Immature natural killer cell (primary cell): ENCODE measurements around the gene MACF1. TPM values are rescaled to one million over a fixed set of nuclear protein-coding genes. Genes with fewer than 3 reads are reported as not detected.
A peak's percentile ranks its signal among the peaks of the same experiment; 100 is the strongest.
"Not testable (repeated sequence)": the region's sequence is repeated elsewhere in the genome, so short reads cannot be mapped to it uniquely, and the experiment has no call there.

Experiments
- DNase-seq, 3 donors: peaks; one replicate each; pipeline ENCODE4 v3.0.0; 2022; ENCODE audit warnings: mixed read lengths in 1 of 3
- H3K27ac Mint-ChIP-seq, 6 donors: one replicate each; pipeline ENCODE4 v1.8.0; 2020; ENCODE audit warnings: mixed read lengths in 6 of 6, mild to moderate bottlenecking in 5 of 6, inconsistent platforms in 4 of 6, moderate library complexity in 3 of 6
- H3K27me3 Mint-ChIP-seq, 3 donors: one replicate each; pipeline ENCODE4 v1.8.0; 2020 to 2021; ENCODE audit warnings: low read depth in 3 of 3, mild to moderate bottlenecking in 3 of 3, mixed read lengths in 3 of 3, moderate library complexity in 3 of 3, inconsistent platforms in 1 of 3
- H3K36me3 Mint-ChIP-seq, 3 donors: one replicate each; pipeline ENCODE4 v1.8.0; 2020; ENCODE audit warnings: mixed read lengths in 3 of 3, inconsistent platforms in 2 of 3, mild to moderate bottlenecking in 2 of 3
- H3K4me1 Mint-ChIP-seq, 2 donors: one replicate each; pipeline ENCODE4 v1.8.0; 2020; ENCODE audit warnings: inconsistent platforms in 2 of 2, mild to moderate bottlenecking in 2 of 2, mixed read lengths in 2 of 2, moderate library complexity in 1 of 2
- H3K4me3 Mint-ChIP-seq, 5 donors: one replicate each; pipeline ENCODE4 v1.8.0; 2020; ENCODE audit warnings: mild to moderate bottlenecking in 5 of 5, mixed read lengths in 5 of 5, inconsistent platforms in 3 of 5, moderate library complexity in 3 of 5
- H3K9me3 Mint-ChIP-seq, 6 donors: one replicate each; pipeline ENCODE4 v1.8.0; 2020; ENCODE audit warnings: mild to moderate bottlenecking in 6 of 6, mixed read lengths in 6 of 6, inconsistent platforms in 4 of 6, moderate library complexity in 3 of 6
- polyA plus RNA-seq, 3 donors: library from polyadenylated mRNA; unstranded; fragments of 300-500 nt; fragmentation: Illumina TruSeq; gene quantifications; one replicate each; pipeline ENCODE4 v1.2.3, GENCODE V29; 2021

MACF1 gene
- polyA plus RNA-seq, 3 donors from 2014 or later, result 12.7 to 152 (median 12.9) TPM

DNA sequence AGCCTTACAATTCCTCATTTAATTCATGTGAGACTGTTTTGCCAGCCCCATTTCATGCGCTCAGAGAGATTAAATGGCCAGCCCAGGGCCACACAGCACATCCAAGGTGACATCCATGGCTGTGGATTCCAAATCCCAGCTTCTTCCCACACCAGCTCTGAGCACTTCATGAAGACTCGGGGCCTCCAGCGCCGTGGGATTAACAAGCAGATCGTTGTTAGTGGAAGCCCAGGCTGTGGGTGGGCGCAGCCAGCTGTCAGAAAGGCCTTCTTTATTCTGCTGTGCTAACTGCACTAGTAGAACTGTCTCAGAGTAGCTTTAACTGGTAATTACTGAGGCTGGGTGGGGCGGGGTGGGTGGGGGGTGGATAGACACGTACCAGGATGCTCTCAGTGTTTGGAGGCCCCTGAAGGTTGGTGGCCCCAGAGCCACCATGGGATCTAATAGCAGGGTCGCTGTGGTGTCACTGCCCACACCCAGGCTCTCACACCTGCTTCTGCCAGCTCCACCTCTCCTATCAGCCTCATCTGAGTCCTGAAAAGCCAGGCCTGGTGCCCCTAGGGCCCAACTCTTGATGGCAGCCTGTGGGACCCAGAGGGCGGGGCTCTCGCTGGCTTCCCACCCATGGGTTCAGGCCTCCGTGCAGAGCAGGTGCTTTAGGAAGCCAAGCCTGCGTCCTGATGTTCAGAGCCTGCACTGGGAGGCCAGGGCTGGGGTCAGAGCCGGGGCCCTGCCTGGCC lies 290.3 kb downstream of the MACF1 start:
- Mint-ChIP-seq H3K4me3 (no peak overlapping the region), H3K9me3 (no peaks in the 10 kb centered on the region), H3K27me3 (peaks cover 14 to 19% (median 15%) of the 10 kb centered on the region in 3 donors), H3K27ac (no peak overlapping the region), H3K4me1 (peaks cover 0 to 15% of the 10 kb centered on the region in 2 donors), H3K36me3 (no peaks in the 10 kb centered on the region)
- no peak for DNase-seq

DNA sequence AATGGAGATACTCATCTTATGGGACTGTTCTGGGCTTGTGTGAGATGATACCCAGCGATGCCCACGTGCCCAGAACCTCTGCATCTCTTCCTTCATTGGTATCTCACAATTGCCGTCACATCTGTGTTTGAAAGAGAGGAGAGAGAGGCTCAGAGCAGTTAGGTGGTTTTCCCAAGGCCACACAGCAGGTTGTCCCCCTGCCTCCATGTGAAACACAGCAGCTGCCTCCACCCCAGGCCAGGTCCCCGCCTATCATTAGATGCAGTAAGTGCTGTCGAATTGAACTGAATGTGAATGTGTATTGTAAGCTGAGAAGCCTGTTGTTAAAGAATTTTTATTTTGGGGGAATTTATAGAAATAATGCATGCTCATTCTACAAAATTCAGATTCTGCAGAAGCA lies 292.0 kb downstream of the MACF1 start:
- Mint-ChIP-seq H3K27ac (peak overlapping the region in 1 of 6 donors; percentile 6), H3K27me3 (peaks cover 10 to 18% (median 14%) of the 10 kb centered on the region in 3 donors)
- not testable (repeated sequence) for DNase-seq, H3K36me3 Mint-ChIP-seq, H3K4me3 Mint-ChIP-seq, H3K4me1 Mint-ChIP-seq, H3K9me3 Mint-ChIP-seq

DNA sequence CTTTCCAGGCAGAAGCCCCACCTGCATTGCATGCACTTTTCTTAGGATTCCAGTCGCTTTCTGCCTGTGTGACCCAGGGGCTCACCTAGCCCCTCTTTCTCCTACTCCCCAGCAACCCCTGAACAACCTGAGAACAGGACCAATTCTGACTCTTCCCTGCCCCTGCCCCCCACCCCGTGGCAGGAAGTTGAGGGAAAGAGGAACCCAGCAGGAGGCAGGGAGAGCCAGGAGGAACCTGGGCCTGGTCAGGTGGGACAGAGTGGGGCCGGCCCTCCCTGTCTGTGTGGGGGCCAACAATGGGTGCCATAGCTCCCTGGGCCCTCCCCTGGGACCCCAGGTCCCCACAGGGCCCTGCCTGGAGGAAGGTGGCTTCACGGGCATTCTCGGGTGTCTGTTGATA lies 293.1 kb downstream of the MACF1 start:
- H3K9me3 Mint-ChIP-seq, result no peaks in the 10 kb centered on the region
- no peak for DNase-seq
- no peak overlapping the region for H3K4me3 Mint-ChIP-seq
- no peaks in the 10 kb centered on the region for H3K36me3 Mint-ChIP-seq
- H3K27ac Mint-ChIP-seq, result no peak overlapping the region
- peaks cover 10 to 15% (median 13%) of the 10 kb centered on the region in 3 donors for H3K27me3 Mint-ChIP-seq
- H3K4me1 Mint-ChIP-seq, result peaks cover 0 to 8% of the 10 kb centered on the region in 2 donors

DNA sequence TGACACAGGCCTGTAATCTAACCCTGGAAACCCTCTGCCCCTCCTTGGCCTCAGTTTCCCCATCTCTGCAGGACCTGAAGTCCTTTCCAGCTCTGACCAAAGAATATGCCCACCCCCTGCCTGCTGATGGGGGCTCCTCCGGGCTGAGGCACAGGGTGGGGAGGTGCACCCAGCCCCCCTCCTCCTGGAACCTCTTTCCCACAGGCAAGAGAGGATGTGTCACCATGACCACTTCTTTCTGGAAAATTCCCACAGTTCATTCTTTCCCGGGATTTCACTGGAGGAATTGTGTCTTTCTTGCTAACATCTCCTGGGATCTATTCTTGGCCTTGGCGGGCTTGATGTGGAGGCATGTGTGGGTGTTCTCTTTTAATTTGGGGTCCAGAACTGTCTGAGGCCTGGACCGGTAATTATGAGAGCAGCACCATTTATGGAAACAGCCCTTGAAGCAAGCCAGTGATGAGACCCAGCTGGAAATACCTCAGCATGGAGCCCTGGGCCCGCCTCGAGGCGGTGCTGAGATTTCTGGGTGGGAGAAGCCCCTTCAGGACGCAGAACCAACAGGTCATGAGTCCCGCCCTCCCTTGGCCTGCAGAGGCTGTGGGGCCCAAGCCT lies 293.7 kb downstream of the MACF1 start:
- not testable (repeated sequence) for H3K27me3 Mint-ChIP-seq, H3K4me3 Mint-ChIP-seq, H3K9me3 Mint-ChIP-seq, DNase-seq, H3K27ac Mint-ChIP-seq, H3K36me3 Mint-ChIP-seq, H3K4me1 Mint-ChIP-seq

DNA sequence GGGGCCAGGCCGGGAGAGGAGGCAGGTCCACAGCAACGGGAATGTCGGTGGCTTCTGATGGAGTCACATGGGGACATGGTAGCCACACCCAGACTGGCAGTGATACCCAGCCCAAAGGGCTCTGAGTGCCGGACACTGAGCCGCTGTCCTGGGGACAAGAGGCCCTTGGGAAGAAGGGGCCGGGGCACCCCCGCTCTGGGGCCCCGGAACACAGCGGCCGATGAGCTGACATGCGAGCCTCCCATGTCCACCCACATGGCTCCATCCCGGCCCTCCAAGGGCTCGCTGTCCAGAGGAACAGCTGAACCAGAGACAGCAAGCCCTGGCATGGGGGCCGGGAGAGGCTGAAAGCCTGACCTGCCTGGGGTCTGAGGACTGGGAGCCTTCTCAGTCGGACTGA lies 294.3 kb downstream of the MACF1 start:
- H3K27ac Mint-ChIP-seq, H3K4me1 Mint-ChIP-seq, H3K36me3 Mint-ChIP-seq, H3K4me3 Mint-ChIP-seq, H3K27me3 Mint-ChIP-seq, H3K9me3 Mint-ChIP-seq, DNase-seq: not testable (repeated sequence)

GRCh38 chr1:39499668-39500067 lies 295.2 kb downstream of the MACF1 start:
- no peaks in the 10 kb centered on the region for H3K9me3 Mint-ChIP-seq
- H3K27ac Mint-ChIP-seq, result no peak overlapping the region
- no peak for DNase-seq
- no peak overlapping the region for H3K4me3 Mint-ChIP-seq
- no peaks in the 10 kb centered on the region for H3K4me1 Mint-ChIP-seq
- H3K27me3 Mint-ChIP-seq, result peaks cover under 1 to 3% (median 2%) of the 10 kb centered on the region in 3 donors
- no peaks in the 10 kb centered on the region for H3K36me3 Mint-ChIP-seq

- Mint-ChIP-seq H3K27me3 (peaks cover 0 to 2% (median 2%) of the 10 kb centered on the region in 3 donors), H3K27ac (peak overlapping the region in 1 of 6 donors; percentile 31), H3K4me1 (no peaks in the 10 kb centered on the region), H3K36me3 (no peaks in the 10 kb centered on the region), H3K9me3 (no peaks in the 10 kb centered on the region), H3K4me3 (no peak overlapping the region)
- DNase-seq, result no peak
Measured at GRCh38 chr1:39500862-39501389, 296.4 kb downstream of the MACF1 start.

GRCh38 chr1:39501666-39502065 lies 297.2 kb downstream of the MACF1 start:
- peaks cover 0 to 4% (median 2%) of the 10 kb centered on the region in 3 donors for H3K27me3 Mint-ChIP-seq
- no peak for DNase-seq
- H3K36me3 Mint-ChIP-seq, result no peaks in the 10 kb centered on the region
- no peak overlapping the region for H3K4me3 Mint-ChIP-seq
- H3K9me3 Mint-ChIP-seq, result no peaks in the 10 kb centered on the region
- H3K4me1 Mint-ChIP-seq, result no peaks in the 10 kb centered on the region
- H3K27ac Mint-ChIP-seq, result no peak overlapping the region

GRCh38 chr1:39504436-39504835 lies 299.9 kb downstream of the MACF1 start:
- not testable (repeated sequence) for H3K4me3 Mint-ChIP-seq, H3K27ac Mint-ChIP-seq, H3K9me3 Mint-ChIP-seq, H3K36me3 Mint-ChIP-seq, DNase-seq
- H3K4me1 Mint-ChIP-seq, result peaks cover 13 to 14% of the 10 kb centered on the region in 2 donors
- H3K27me3 Mint-ChIP-seq, result peaks cover 3 to 15% (median 5%) of the 10 kb centered on the region in 3 donors

- DNase-seq, result no peak
- H3K36me3 Mint-ChIP-seq, result no peaks in the 10 kb centered on the region
- peaks cover 5 to 18% (median 5%) of the 10 kb centered on the region in 3 donors for H3K27me3 Mint-ChIP-seq
- H3K4me3 Mint-ChIP-seq, result no peak overlapping the region
- H3K27ac Mint-ChIP-seq, result no peak overlapping the region
- H3K9me3 Mint-ChIP-seq, result no peaks in the 10 kb centered on the region
- peaks cover 18 to 20% of the 10 kb centered on the region in 2 donors for H3K4me1 Mint-ChIP-seq
Measured at GRCh38 chr1:39505289-39505688, 300.8 kb downstream of the MACF1 start.

- no peak for DNase-seq
- H3K4me3 Mint-ChIP-seq, result peak overlapping the region in 1 of 5 donors; percentile 7
- H3K27me3 Mint-ChIP-seq, result peaks cover 3 to 18% (median 5%) of the 10 kb centered on the region in 3 donors
- no peaks in the 10 kb centered on the region for H3K36me3 Mint-ChIP-seq
- H3K27ac Mint-ChIP-seq, result no peak overlapping the region
- no peaks in the 10 kb centered on the region for H3K9me3 Mint-ChIP-seq
- H3K4me1 Mint-ChIP-seq, result peaks cover 18 to 25% of the 10 kb centered on the region in 2 donors
Measured at GRCh38 chr1:39507230-39507928, 302.9 kb downstream of the MACF1 start.

DNA sequence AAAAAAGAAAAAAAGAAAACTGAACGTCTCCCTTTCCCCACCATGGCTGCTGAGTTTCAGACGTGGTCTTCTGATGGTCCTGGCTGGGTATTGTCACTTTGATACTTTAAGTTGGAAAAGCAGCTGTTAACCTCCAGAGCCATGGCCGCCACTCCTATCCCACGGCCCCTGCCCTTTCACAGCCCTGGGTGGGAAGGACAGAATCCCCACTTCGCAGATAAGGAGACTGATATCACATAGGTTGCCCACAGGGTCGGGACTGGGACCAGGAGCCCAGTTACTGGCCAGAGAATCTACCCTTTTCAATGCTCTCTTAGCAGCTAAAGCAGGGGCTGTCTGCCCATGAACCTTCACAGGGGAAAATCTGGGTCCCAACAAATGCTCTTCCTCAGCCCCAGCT lies 303.8 kb downstream of the MACF1 start:
- Mint-ChIP-seq H3K9me3 (no peaks in the 10 kb centered on the region), H3K36me3 (no peaks in the 10 kb centered on the region), H3K4me3 (peak overlapping the region in 2 of 5 donors; percentile 83), H3K27me3 (peaks cover 3 to 18% (median 5%) of the 10 kb centered on the region in 3 donors), H3K27ac (no peak overlapping the region), H3K4me1 (peaks cover 18 to 25% of the 10 kb centered on the region in 2 donors)
- DNase-seq, result no peak

GRCh38 chr1:39508857-39509305 lies 304.4 kb downstream of the MACF1 start:
- peak overlapping the region in 3 of 6 donors; percentile 62 to 84 (median 82) for H3K27ac Mint-ChIP-seq
- peak overlapping the region; percentile 76 to 83 (median 83) for H3K4me3 Mint-ChIP-seq
- peaks cover 3 to 18% (median 5%) of the 10 kb centered on the region in 3 donors for H3K27me3 Mint-ChIP-seq
- peak in 2 of 3 donors; percentile 28 to 30 for DNase-seq
- H3K4me1 Mint-ChIP-seq, result peaks cover 18 to 25% of the 10 kb centered on the region in 2 donors
- no peaks in the 10 kb centered on the region for H3K36me3 Mint-ChIP-seq
- no peaks in the 10 kb centered on the region for H3K9me3 Mint-ChIP-seq
